Keratinocyte (primary cell): Measurements from ENCODE around the gene ADARB2.

ENCODE experiments used
- CTCF ChIP-seq, 3 experiments: IDR thresholded peaks in 1 of 3; conservative IDR thresholded peaks in 1 of 3; optimal IDR thresholded peaks in 1 of 3; 2 replicates in 2 of 3; 3 replicates in 1 of 3; pipeline versions ENCODE3 to v1.5.1; 2011; ENCODE audit warnings: low read length in 3 of 3, mild to moderate bottlenecking in 3 of 3, moderate library complexity in 2 of 3, control low read depth in 1 of 3, inconsistent platforms in 1 of 3; ENCODE audit not compliant: insufficient read depth in 2 of 3; ENCODE audit errors: extremely low read depth in 1 of 3
- EZH2 ChIP-seq: IDR thresholded peaks from one replicate; pipeline ENCODE4 v1.6.1; 2012; ENCODE audit warnings: inconsistent platforms, mild to moderate bottlenecking, low read length, moderate library complexity

GRCh38 chr10:1540144-1540543, 197.2 kb downstream of the ADARB2 start:
- TF ChIP-seq CTCF (optimal IDR thresholded peaks at IDR 0.05 in 1 of 3, IDR thresholded peaks at IDR 0.05 in 1 of 3, conservative IDR thresholded peaks at IDR 0.05 in 1 of 3; ENCODE audit: extremely low read depth in 1 of 3, insufficient read depth in 2 of 3, low read length in 3 of 3): no peak
- TF ChIP-seq EZH2: no peak
